ENCODE results near the gene SLC19A1.

SLC19A1 gene

GRCh38 chr21:45450423-45451090 lies 91.7 kb downstream of the SLC19A1 start:
- no peak for TF ChIP-seq CTCF (IDR thresholded peaks at IDR 0.05; ENCODE audit: insufficient read depth, missing control alignments)
- FAIRE-seq (no peak), DNase-seq (ENCODE audit: insufficient read length, low spot score) (no peak)

GRCh38 chr21:45449658-45450422 lies 92.4 kb downstream of the SLC19A1 start:
- DNase-seq (ENCODE audit: insufficient read length, low spot score) (no peak), FAIRE-seq (no peak)
- TF ChIP-seq CTCF (IDR thresholded peaks at IDR 0.05; ENCODE audit: insufficient read depth, missing control alignments) = no peak

GRCh38 chr21:45448810-45449657 lies 93.2 kb downstream of the SLC19A1 start:
- no peak for TF ChIP-seq CTCF (IDR thresholded peaks at IDR 0.05; ENCODE audit: insufficient read depth, missing control alignments)
- FAIRE-seq = no peak

GRCh38 chr21:45448283-45448809 lies 93.9 kb downstream of the SLC19A1 start:
- TF ChIP-seq CTCF (IDR thresholded peaks at IDR 0.05; ENCODE audit: insufficient read depth, missing control alignments) = no peak
- no peak for DNase-seq (ENCODE audit: insufficient read length, low spot score)
- no peak for FAIRE-seq

More at GRCh38 chr21:45448810-45449657, 93.2 kb downstream of the SLC19A1 start:
- DNase-seq (ENCODE audit: insufficient read length, low spot score) = no peak

Data from D721Med (cell line).